Stimulated activated CD4-positive, alpha-beta T cell treated with anti-CD3 and anti-CD28 coated beads, Interleukin-4, amount 100 ng/mL, for 48 hours (primary cell): ENCODE results near the gene TMEM255B.

Source experiments
- DNase-seq, 2 donors: peaks; one replicate each; pipeline ENCODE4 v3.0.0-alpha.2; 2020; ENCODE audit warnings: low read depth in 2 of 2

TMEM255B gene

DNA sequence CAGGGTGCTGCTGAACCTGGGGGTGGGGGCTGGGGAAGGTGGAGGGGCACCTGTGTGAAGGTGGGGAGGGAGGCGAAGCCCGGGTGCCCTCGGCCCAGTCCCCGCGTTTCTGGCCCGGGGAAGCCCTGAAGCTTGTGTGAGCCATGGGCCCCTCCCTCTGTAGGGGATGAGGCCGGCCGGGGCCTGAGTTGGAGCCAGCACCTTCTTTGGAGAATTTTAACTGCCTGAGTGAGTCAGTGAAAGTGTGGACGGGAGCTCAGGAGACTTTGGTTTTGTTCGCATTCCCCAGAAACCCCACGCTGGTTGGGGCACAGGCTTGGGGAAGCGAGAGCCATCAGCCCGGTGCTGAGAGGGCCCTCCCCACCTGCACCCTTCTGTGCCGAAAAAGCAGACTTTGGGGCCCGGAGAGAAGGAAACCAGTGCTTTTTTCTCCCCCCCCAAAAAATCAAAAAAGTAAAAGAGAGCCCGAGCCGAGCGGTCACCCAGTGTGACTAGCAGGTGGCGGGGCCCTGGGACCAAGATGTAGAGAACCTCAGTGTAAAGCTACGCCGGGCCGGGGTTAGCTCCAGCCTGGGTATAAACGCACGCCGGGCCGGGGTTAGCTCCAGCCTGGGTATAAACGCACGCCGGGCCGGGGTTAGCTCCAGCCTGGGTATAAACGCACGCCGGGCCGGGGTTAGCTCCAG is 45.1 kb downstream of the TMEM255B start:
- DNase-seq = no peak

GRCh38 chr13:113804703-113805430 is 45.8 kb downstream of the TMEM255B start:
- DNase-seq = no peak

GRCh38 chr13:113805431-113806103 is 46.5 kb downstream of the TMEM255B start:
- DNase-seq = no peak

DNA sequence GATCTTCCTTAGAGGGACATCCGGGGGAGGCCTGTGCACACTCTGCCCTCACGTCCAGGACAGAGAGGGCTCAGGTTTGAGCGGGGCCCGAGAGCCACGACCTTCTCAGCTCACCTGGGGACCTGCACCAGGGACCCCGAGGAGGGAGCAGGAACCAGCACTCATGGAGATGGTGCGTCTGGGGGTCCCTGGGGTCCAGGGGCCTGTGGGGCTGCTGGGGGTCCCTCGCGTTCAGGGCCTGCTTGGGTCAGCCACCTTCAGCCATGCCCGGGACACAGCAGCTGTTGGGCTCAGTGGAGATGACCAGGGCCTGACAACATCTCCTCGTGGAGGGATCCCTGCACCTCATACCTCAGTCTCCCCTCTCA is 47.1 kb downstream of the TMEM255B start:
- DNase-seq = no peak

GRCh38 chr13:113806526-113806925 is 47.5 kb downstream of the TMEM255B start:
- no peak for DNase-seq

GRCh38 chr13:113808058-113808834 is 49.2 kb downstream of the TMEM255B start:
- DNase-seq = no peak

- no peak for DNase-seq
These were observed 50.9 kb downstream of the TMEM255B start for GRCh38 chr13:113809934-113810333.

- no peak for DNase-seq
These were observed 51.6 kb downstream of the TMEM255B start for GRCh38 chr13:113810640-113811039.

- no peak for DNase-seq
These were observed 52.3 kb downstream of the TMEM255B start for GRCh38 chr13:113811081-113811928.

DNA sequence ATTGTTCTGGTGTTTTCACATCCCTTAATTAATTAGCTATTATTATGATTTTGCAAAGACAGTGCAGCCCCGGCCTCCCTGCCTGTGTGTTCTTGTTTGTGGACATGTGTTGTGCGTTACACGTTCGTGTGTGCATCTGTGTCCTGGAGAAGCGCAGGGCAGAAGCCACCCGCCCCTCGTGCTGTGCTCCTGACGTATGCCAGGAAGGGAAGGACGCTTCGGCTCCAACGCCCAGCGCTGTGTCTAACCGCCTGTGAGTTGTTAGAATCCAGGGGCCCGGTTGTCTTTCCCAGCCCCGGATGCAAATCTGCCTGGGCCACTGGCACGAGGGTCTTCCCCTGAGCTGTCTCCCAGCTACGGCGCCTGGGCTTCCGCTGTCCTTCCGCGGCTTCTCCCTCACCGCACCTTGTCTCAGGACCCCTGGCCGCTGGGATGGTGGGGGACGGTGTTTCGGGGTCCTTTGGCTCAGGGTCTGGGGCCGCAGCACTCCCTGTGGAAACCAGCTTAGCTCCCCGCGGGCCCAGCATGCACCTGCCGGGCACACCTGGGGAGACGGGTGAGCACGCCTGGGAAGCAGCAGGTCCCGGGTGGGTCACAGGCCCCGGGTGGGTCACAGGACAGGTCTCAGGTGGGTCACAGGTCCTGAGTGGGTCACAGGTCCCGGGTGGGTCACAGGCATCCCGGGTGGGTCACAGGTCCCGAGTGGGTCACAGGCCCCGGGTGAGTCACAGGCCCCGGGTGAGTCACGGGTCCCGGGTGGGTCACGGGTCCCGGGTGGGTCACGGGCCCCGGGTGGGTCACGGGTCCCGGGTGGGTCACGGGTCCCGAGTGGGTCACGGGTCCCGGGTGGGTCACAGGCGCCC is 53.4 kb downstream of the TMEM255B start:
- DNase-seq = no peak

- DNase-seq = no peak
These were observed 54.2 kb downstream of the TMEM255B start for GRCh38 chr13:113813070-113813748.

GRCh38 chr13:113813749-113814434 is 54.9 kb downstream of the TMEM255B start:
- DNase-seq = no peak

DNA sequence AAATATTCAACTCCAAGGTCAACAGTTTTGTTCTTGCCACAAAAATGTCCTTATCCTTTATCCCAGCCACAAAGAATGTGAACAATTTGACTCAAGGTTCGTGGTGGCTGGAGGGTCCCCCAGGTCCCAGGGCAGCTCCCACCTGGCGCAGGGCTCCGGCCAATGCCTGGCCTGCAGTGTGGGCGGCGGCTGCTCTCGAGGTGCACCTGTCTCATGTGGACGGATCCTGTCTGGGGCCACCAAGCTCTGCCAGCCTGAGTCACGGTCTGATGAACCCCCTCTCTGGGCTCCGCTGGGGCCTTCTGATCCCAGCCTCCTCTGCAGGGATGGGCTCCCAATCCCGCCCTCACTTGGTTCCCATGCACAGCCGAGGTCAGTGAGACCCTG is 55.4 kb downstream of the TMEM255B start:
- no peak for DNase-seq

- DNase-seq = peak in 1 of 2 donors; percentile 26
These were observed 56.4 kb downstream of the TMEM255B start for GRCh38 chr13:113815151-113816058.

GRCh38 chr13:113816254-113816929 is 57.4 kb downstream of the TMEM255B start:
- no peak for DNase-seq

GRCh38 chr13:113816946-113817859 is 58.2 kb downstream of the TMEM255B start:
- DNase-seq = peak; percentile 82 to 87
